Prostate gland (tissue), 2 donors: ENCODE measurements around the gene KSR2.

ENCODE experiments used
- POLR2A ChIP-seq: fragments of 450-650 bp; IDR thresholded peaks from one replicate; pipeline ENCODE4 v1.6.1; 2016; ENCODE audit warnings: antibody characterized with exemption, mild to moderate bottlenecking
- TF ChIP-seq, protein P1 (sequence below), 4 experiments: fragments of 200-600 bp in 2 of 4; fragments of 450-650 bp in 2 of 4; sonication (generic) in 2 of 4; IDR thresholded peaks; 1 replicate in 3 of 4; 2 replicates in 1 of 4; pipeline ENCODE4 v1.5.1; 2016 to 2019; ENCODE audit warnings: antibody characterized with exemption in 4 of 4, mild to moderate bottlenecking in 2 of 4, moderate library complexity in 2 of 4

DNA sequence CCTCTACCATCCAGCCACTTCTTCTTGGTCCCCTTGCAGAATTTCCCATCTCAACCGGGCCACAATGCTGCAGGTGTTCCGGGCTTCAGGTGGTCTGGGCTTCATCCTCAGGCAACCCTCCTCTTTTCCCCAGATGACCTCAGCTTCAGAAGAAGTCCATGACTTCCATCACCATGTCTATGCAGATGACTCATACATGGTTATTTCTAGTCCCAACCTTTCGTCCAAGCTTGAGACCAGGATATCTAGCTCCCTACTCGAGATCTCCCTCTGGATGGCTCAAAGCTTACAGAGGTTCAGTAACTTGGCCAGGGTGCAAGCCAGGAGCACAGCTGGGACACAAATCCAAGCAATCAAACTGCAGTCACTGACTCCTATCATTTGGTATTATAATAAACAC lies 452.8 kb downstream of the KSR2 start:
- TF ChIP-seq, protein P1, sequence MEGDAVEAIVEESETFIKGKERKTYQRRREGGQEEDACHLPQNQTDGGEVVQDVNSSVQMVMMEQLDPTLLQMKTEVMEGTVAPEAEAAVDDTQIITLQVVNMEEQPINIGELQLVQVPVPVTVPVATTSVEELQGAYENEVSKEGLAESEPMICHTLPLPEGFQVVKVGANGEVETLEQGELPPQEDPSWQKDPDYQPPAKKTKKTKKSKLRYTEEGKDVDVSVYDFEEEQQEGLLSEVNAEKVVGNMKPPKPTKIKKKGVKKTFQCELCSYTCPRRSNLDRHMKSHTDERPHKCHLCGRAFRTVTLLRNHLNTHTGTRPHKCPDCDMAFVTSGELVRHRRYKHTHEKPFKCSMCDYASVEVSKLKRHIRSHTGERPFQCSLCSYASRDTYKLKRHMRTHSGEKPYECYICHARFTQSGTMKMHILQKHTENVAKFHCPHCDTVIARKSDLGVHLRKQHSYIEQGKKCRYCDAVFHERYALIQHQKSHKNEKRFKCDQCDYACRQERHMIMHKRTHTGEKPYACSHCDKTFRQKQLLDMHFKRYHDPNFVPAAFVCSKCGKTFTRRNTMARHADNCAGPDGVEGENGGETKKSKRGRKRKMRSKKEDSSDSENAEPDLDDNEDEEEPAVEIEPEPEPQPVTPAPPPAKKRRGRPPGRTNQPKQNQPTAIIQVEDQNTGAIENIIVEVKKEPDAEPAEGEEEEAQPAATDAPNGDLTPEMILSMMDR (IDR thresholded peaks at IDR 0.05) = no peak
- TF ChIP-seq POLR2A = no peak
